ENCODE data around the gene PLXNC1.

GRCh38 chr12:94172973-94173372 lies 24.6 kb downstream of the PLXNC1 start:
- TF ChIP-seq CTCF (optimal IDR thresholded peaks at IDR 0.05 in 1 of 3, IDR thresholded peaks at IDR 0.05 in 1 of 3, conservative IDR thresholded peaks at IDR 0.05 in 1 of 3; ENCODE audit: extremely low read depth in 1 of 3, insufficient read depth in 2 of 3, low read length in 3 of 3) (no peak), EZH2 (IDR thresholded peaks at IDR 0.05; ENCODE audit: low read length) (no peak)
